GM18499 (cell line): ENCODE measurements around the gene PRRC2A.

Experiments
- ATAC-seq: cut with Tn5 transposase; IDR thresholded peaks from one replicate; pipeline ENCODE4 v1.9.1; 2021; ENCODE audit warnings: moderate number of reproducible peaks; ENCODE audit not compliant: insufficient read depth, unreplicated experiment

PRRC2A gene

GRCh38 chr6:31620586-31621319 is at the start of gene PRRC2A:
PRRC2A (plus strand) TSS chr6:31620715; CDS start chr6:31622790, 2,075 bp downstream.
- ATAC-seq: peak; percentile 9

GRCh38 chr6:31572041-31572911 is 48.2 kb upstream of the PRRC2A start, which contains the start of gene LTA:
LTA (plus strand) TSS chr6:31572289; CDS start chr6:31572743, 454 bp downstream.
- ATAC-seq: no peak

GRCh38 chr6:31573239-31574105 is 47.0 kb upstream of the PRRC2A start:
- no peak for ATAC-seq

- ATAC-seq: no peak
Measured at GRCh38 chr6:31574106-31575061, 46.1 kb upstream of the PRRC2A start.

- no peak for ATAC-seq
Measured at GRCh38 chr6:31575335-31575901, 45.1 kb upstream of the PRRC2A start, which contains the start of gene TNF. TNF (plus strand) TSS chr6:31575565; CDS start chr6:31575742, 177 bp downstream.

GRCh38 chr6:31575952-31576685 is 44.4 kb upstream of the PRRC2A start:
- no peak for ATAC-seq

GRCh38 chr6:31576897-31577578 is 43.5 kb upstream of the PRRC2A start:
- ATAC-seq: no peak

- no peak for ATAC-seq
Measured at GRCh38 chr6:31577579-31577966, 42.9 kb upstream of the PRRC2A start.

GRCh38 chr6:31578184-31579118 is 42.1 kb upstream of the PRRC2A start:
- ATAC-seq: no peak

GRCh38 chr6:31579119-31579505 is 41.4 kb upstream of the PRRC2A start:
- no peak for ATAC-seq

GRCh38 chr6:31579546-31580437 is 40.7 kb upstream of the PRRC2A start:
- no peak for ATAC-seq

- no peak for ATAC-seq
Measured at GRCh38 chr6:31580438-31580740, 40.1 kb upstream of the PRRC2A start.

GRCh38 chr6:31580807-31581433 is 39.6 kb upstream of the PRRC2A start:
- ATAC-seq: peak; percentile 39

- no peak for ATAC-seq
Measured at GRCh38 chr6:31581434-31582229, 38.9 kb upstream of the PRRC2A start.

GRCh38 chr6:31582230-31582643 is 38.3 kb upstream of the PRRC2A start, which contains the start of gene LTB:
LTB (minus strand) TSS chr6:31582424; CDS start chr6:31582417, 7 bp downstream.
- no peak for ATAC-seq
